ENCODE results near the gene NOCT.
"Not testable (repeated sequence)": the region's sequence is repeated elsewhere in the genome, so short reads cannot be mapped to it uniquely, and the experiment has no call there.

NOCT gene

GRCh38 chr4:139009702-139010101, 5.9 kb upstream of the NOCT start:
- DNase-seq (ENCODE audit: low read depth in 2 of 2): no peak

- no peak for DNase-seq (ENCODE audit: low read depth in 2 of 2)
These were observed 4.2 kb upstream of the NOCT start for GRCh38 chr4:139011225-139011950.

- DNase-seq (ENCODE audit: low read depth in 2 of 2): peak in 1 of 2 donors; percentile 9
These were observed 961 bp upstream of the NOCT start for GRCh38 chr4:139014371-139015268.

- peak; percentile 15 to 22 for DNase-seq (ENCODE audit: low read depth in 2 of 2)
These were observed 429 bp downstream of the NOCT start for GRCh38 chr4:139015948-139016471.

GRCh38 chr4:139017861-139018260, 2.3 kb downstream of the NOCT start:
- DNase-seq (ENCODE audit: low read depth in 2 of 2): no peak

- no peak for DNase-seq (ENCODE audit: low read depth in 2 of 2)
These were observed 2.9 kb downstream of the NOCT start for GRCh38 chr4:139018501-139018900.

GRCh38 chr4:139018971-139019758, 3.6 kb downstream of the NOCT start:
- no peak for DNase-seq (ENCODE audit: low read depth in 2 of 2)

GRCh38 chr4:139020384-139020783, 4.8 kb downstream of the NOCT start:
- no peak for DNase-seq (ENCODE audit: low read depth in 2 of 2)

GRCh38 chr4:139021071-139021470, 5.5 kb downstream of the NOCT start:
- not testable (repeated sequence) for DNase-seq (ENCODE audit: low read depth in 2 of 2)

GRCh38 chr4:139022835-139023234, 7.3 kb downstream of the NOCT start:
- no peak for DNase-seq (ENCODE audit: low read depth in 2 of 2)

- DNase-seq (ENCODE audit: low read depth in 2 of 2): no peak
These were observed 9.1 kb downstream of the NOCT start for GRCh38 chr4:139024686-139025085.

- no peak for DNase-seq (ENCODE audit: low read depth in 2 of 2)
These were observed 10.3 kb downstream of the NOCT start for GRCh38 chr4:139025841-139026240.

GRCh38 chr4:139027776-139028175, 12.2 kb downstream of the NOCT start:
- no peak for DNase-seq (ENCODE audit: low read depth in 2 of 2)

- DNase-seq (ENCODE audit: low read depth in 2 of 2): no peak
These were observed 12.6 kb downstream of the NOCT start for GRCh38 chr4:139028191-139028661.

GRCh38 chr4:139029866-139030363, 14.3 kb downstream of the NOCT start:
- not testable (repeated sequence) for DNase-seq (ENCODE audit: low read depth in 2 of 2)

GRCh38 chr4:139030614-139031235, 15.1 kb downstream of the NOCT start:
- DNase-seq (ENCODE audit: low read depth in 2 of 2): peak; percentile 45 to 47

GRCh38 chr4:139035650-139036049, 20.1 kb downstream of the NOCT start:
- DNase-seq (ENCODE audit: low read depth in 2 of 2): no peak

- DNase-seq (ENCODE audit: low read depth in 2 of 2): no peak
These were observed 21.3 kb downstream of the NOCT start for GRCh38 chr4:139036885-139037284.

GRCh38 chr4:139038874-139039443, 23.4 kb downstream of the NOCT start:
- no peak for DNase-seq (ENCODE audit: low read depth in 2 of 2)

GRCh38 chr4:139042981-139043460, 27.4 kb downstream of the NOCT start:
- no peak for DNase-seq (ENCODE audit: low read depth in 2 of 2)

- no peak for DNase-seq (ENCODE audit: low read depth in 2 of 2)
These were observed 28.7 kb downstream of the NOCT start for GRCh38 chr4:139044291-139044690.
